Endothelial cell (in vitro differentiated cells): ENCODE measurements around the gene NRG2. TPM values are rescaled to one million over a fixed set of nuclear protein-coding genes. Genes with fewer than 3 reads are reported as not detected.

Experiments
- DNase-seq: peaks from one replicate; pipeline ENCODE4 v3.0.0; 2021; ENCODE audit warnings: low spot score
- H3K27ac Mint-ChIP-seq: one replicate; pipeline ENCODE4 v1.8.0; 2021; ENCODE audit warnings: mixed read lengths, inconsistent platforms; ENCODE audit not compliant: unreplicated experiment
- H3K27me3 Mint-ChIP-seq: one replicate; pipeline ENCODE4 v1.8.0; 2021; ENCODE audit warnings: mild to moderate bottlenecking, moderate library complexity, mixed read lengths, inconsistent platforms; ENCODE audit not compliant: unreplicated experiment
- H3K36me3 Mint-ChIP-seq: one replicate; pipeline ENCODE4 v1.8.0; 2021; ENCODE audit warnings: mild to moderate bottlenecking, low read depth, mixed read lengths, inconsistent platforms; ENCODE audit not compliant: unreplicated experiment
- H3K4me1 Mint-ChIP-seq: one replicate; pipeline ENCODE4 v1.8.0; 2021; ENCODE audit warnings: mild to moderate bottlenecking, mixed read lengths, inconsistent platforms; ENCODE audit not compliant: unreplicated experiment
- H3K4me3 Mint-ChIP-seq: one replicate; pipeline ENCODE4 v1.8.0; 2021; ENCODE audit warnings: mild to moderate bottlenecking, mixed read lengths, inconsistent platforms; ENCODE audit not compliant: unreplicated experiment
- H3K9me3 Mint-ChIP-seq: one replicate; pipeline ENCODE4 v1.8.0; 2021; ENCODE audit warnings: mixed read lengths, inconsistent platforms; ENCODE audit not compliant: unreplicated experiment
- CTCF ChIP-seq: fragments of 200-600 bp; sonication (generic); IDR thresholded peaks from one replicate; pipeline ENCODE4 v1.5.0; 2021; ENCODE audit warnings: antibody characterized with exemption; ENCODE audit not compliant: unreplicated experiment
- total RNA-seq: library from RNA; stranded (reverse); fragmentation: NEBNext Ultra II Directional; extraction: Animal tissue kit (Norgen Biotek cat#: 25700); gene quantifications from one replicate; pipeline ENCODE4 v1.2.1, GENCODE V29; 2021; ENCODE audit not compliant: unreplicated experiment

Gene NRG2
- total RNA-seq, 1 donor from 2014 or later: not detected

- no peaks in the 10 kb centered on the region for H3K9me3 Mint-ChIP-seq
- no peak for DNase-seq
- TF ChIP-seq CTCF: no peak
- H3K4me1 Mint-ChIP-seq: peaks cover 9% of the 10 kb centered on the region
- H3K27me3 Mint-ChIP-seq: peaks cover 12% of the 10 kb centered on the region
- no peaks in the 10 kb centered on the region for H3K36me3 Mint-ChIP-seq
- no peak overlapping the region for H3K4me3 Mint-ChIP-seq
- H3K27ac Mint-ChIP-seq: no peak overlapping the region
Measured at GRCh38 chr5:139979943-139980342, 63.2 kb downstream of the NRG2 start.

GRCh38 chr5:139979518-139979917, 63.6 kb downstream of the NRG2 start:
- Mint-ChIP-seq H3K27me3 (peaks cover 12% of the 10 kb centered on the region), H3K4me1 (peaks cover 9% of the 10 kb centered on the region), H3K4me3 (no peak overlapping the region), H3K36me3 (no peaks in the 10 kb centered on the region), H3K9me3 (no peaks in the 10 kb centered on the region), H3K27ac (no peak overlapping the region)
- TF ChIP-seq CTCF: no peak
- DNase-seq: no peak

GRCh38 chr5:139976703-139977102, 66.4 kb downstream of the NRG2 start:
- no peak for TF ChIP-seq CTCF
- H3K36me3 Mint-ChIP-seq: no peaks in the 10 kb centered on the region
- H3K4me1 Mint-ChIP-seq: peaks cover 6% of the 10 kb centered on the region
- H3K4me3 Mint-ChIP-seq: no peak overlapping the region
- DNase-seq: no peak
- H3K9me3 Mint-ChIP-seq: no peaks in the 10 kb centered on the region
- no peak overlapping the region for H3K27ac Mint-ChIP-seq
- peaks cover 7% of the 10 kb centered on the region for H3K27me3 Mint-ChIP-seq

GRCh38 chr5:139975942-139976341, 67.2 kb downstream of the NRG2 start:
- DNase-seq: no peak
- H3K36me3 Mint-ChIP-seq: no peaks in the 10 kb centered on the region
- H3K27ac Mint-ChIP-seq: no peak overlapping the region
- H3K9me3 Mint-ChIP-seq: no peaks in the 10 kb centered on the region
- H3K4me1 Mint-ChIP-seq: peaks cover 6% of the 10 kb centered on the region
- H3K27me3 Mint-ChIP-seq: peaks cover 6% of the 10 kb centered on the region
- no peak for TF ChIP-seq CTCF
- no peak overlapping the region for H3K4me3 Mint-ChIP-seq

GRCh38 chr5:139975306-139975705, 67.8 kb downstream of the NRG2 start:
- Mint-ChIP-seq H3K4me3 (no peak overlapping the region), H3K4me1 (peaks cover 1% of the 10 kb centered on the region), H3K36me3 (no peaks in the 10 kb centered on the region), H3K27me3 (no peaks in the 10 kb centered on the region), H3K9me3 (no peaks in the 10 kb centered on the region), H3K27ac (no peak overlapping the region)
- no peak for DNase-seq
- TF ChIP-seq CTCF: no peak
